HG02973 (cell line): Measurements from ENCODE around the gene TBC1D20.

Experiments used
- ATAC-seq: cut with Tn5 transposase; IDR thresholded peaks from one replicate; pipeline ENCODE4 v1.9.1; 2021; ENCODE audit warnings: moderate library complexity; ENCODE audit not compliant: unreplicated experiment

Gene TBC1D20

GRCh38 chr20:440148-440547 lies 22.2 kb downstream of the TBC1D20 start:
- ATAC-seq: no peak

GRCh38 chr20:438571-439469 lies 23.5 kb downstream of the TBC1D20 start:
- ATAC-seq: no peak

- no peak for ATAC-seq
Measured at GRCh38 chr20:437787-438486, 24.4 kb downstream of the TBC1D20 start.

GRCh38 chr20:436476-436875 lies 25.9 kb downstream of the TBC1D20 start:
- no peak for ATAC-seq

DNA sequence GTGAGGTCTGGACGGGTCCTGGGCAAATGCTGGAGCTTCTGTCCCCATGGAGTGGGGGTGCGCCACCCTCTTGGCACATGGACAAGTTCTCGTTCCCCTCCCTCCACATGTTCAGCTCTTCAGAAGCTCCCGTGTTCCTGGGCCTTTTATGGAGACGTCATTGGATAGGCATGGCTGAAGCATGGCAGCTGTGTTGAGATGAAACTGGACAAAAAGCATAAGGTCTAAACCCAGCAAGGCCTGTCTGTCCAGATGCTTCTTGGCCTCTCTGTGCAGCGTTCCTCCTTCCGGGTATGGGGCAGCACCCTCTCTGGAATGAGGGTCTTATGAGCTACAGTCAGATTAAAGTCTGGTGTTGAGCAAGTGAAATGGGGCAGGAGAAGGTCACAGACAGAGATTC lies 26.8 kb downstream of the TBC1D20 start:
- ATAC-seq: no peak

DNA sequence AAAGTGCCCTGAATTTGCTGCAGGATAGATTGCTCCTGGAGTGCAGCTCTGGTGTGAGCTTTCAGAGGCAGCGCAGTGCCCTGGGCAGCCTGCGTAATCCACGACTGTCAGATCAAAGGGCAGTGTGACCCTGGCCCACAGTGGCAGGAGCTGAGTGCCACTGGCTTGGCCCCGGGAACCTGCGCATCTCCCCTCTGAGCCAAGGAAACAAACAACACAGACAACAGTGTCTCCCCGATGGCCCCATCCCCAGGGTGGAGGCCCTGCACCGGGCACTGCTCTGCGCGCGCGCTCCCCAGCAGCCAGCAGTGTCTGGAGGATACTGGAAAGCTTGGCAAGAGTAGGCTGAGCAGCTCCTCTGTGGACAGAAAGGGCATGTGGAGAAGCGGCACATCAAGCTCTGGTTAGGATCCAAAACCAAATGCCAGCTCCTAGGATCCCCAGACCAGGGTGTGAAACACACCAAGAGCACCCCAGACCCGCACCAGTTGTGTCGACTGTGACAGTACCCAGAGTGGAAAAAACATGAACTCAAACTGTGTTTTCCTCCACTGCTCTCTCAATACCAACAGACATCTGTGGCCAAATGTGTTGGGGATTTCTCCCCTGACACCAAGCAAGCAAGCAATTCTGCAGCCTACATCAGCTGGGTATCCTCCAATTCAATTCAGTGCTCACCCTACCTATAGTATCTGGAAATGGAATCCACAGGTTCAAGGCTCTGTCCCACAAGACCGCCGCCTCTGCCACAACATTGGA lies 27.5 kb downstream of the TBC1D20 start:
- no peak for ATAC-seq

DNA sequence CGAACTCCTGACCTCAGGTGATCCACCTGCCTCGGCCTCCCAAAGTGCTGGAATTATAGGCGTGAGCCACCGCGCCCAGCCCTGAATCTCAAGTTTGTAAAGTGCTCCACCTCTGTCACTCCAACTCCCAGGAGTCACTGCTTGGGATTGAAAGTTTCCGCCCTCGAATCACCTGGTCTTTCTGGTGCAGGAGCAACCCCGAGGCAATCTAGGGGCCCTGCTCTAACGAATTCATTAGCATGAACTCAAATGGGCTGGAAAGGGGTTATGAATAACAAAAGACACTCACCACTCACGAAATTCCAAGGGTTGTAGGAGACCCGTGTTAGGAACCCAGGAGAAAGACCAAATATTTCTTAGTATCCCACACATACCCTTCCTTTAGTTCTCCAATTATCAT lies 28.1 kb downstream of the TBC1D20 start:
- ATAC-seq: no peak

- peak; percentile 68 for ATAC-seq
Measured at GRCh38 chr20:433300-433975, 28.9 kb downstream of the TBC1D20 start.

GRCh38 chr20:432677-433299 lies 29.5 kb downstream of the TBC1D20 start:
- no peak for ATAC-seq

DNA sequence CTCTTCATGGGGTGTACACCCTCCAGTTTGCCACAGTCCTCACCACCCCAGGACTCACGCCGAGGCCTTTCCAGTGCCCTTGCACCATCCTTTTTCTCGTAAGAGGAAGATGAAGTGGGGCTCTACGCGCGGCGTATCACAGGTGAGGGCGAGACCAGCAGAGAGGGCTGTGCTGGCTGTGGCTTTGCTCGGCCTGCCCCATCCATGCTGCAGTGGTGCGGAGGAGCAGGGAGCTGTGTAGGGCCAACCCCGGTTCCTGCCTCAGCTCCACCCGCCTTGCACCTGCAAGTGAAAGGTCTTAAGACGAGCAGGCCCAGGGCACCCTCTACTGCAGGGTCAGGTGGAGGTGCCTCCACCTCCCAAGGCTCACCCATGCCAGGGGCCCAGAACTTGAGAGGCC lies 30.1 kb downstream of the TBC1D20 start:
- no peak for ATAC-seq

DNA sequence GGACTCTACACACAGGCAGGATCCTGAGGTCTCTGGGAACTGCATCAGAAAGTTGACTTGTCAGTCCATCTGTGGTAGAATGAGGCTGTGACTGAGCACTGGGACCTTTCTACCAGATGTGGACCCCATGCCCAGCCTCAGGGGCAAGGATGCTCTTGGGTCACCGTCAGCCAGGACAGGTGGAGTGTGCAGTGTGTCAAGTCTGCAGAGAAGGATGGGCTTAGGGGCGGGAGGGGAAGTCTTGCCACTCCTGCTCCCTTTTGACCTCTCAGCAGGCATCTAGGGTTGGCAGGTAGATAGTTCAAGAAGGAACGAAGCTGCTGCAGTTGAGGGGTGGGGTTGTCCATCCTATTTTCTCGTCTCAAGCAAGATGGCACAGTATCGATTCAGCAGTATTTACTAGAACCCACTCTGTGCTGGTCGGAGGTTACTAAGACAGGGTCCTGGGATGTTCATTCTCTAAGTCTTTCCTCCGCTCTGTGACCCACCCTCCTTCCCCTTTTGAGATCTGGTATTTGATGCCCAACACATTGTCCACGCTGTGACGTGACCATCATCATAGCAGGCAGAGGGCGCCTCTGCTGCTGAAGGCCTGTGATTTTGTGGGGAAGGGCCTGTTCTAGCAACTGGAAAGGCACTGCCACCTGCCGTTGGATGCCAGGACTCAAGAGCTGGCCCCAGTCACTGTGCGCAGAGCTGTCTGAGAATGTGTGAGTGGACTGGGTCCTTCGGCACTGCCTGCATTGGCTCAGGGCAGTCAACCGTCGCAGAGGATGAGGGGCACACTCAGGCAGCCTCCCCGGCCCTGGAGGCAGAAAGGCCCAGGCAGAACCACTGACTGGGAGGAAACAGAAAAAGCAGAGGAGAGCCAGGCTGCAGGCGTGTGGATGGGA lies 31.1 kb downstream of the TBC1D20 start:
- no peak for ATAC-seq

GRCh38 chr20:430091-430999 lies 32.0 kb downstream of the TBC1D20 start:
- no peak for ATAC-seq

- no peak for ATAC-seq
Measured at GRCh38 chr20:428658-429200, 33.6 kb downstream of the TBC1D20 start.

DNA sequence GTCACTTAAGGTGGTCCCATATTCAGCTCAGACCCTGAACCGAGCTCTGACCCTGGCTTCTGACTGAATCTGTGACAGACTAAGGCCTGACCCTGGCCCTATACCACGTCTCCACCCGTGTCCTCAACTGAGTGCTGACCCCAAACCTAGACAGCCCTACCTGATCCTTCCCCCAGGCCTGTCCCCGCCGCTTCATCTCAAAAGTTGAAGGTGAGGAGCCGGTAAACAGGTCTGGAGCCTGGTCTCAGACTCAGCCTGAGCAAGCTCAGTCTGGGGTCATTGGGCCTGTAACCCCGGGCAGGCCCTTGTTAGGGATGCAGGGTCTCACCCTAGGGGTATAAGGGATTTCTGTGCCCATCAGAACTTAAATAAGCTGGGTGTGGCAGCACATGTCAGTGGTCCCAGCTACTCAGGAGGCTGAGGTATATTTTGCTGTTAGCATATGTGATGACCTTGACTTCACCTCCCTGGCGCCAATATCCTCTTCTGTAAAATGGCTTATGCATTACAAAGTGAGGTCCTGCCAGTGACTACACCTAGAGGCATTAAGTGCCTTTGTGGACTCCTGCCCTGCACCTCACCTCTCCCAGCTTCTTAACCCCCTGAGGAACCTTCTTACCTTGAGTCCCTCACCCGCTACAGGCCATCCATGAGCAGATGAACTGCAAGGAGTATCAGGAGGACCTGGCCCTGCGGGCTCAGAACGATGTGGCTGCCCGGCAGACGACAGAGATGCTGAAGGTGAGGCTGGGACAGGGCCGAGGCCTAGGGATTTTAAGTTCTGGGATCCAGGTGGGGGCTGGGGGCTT lies 34.3 kb downstream of the TBC1D20 start:
- ATAC-seq: no peak

- no peak for ATAC-seq
Measured at GRCh38 chr20:427401-427800, 34.9 kb downstream of the TBC1D20 start.

DNA sequence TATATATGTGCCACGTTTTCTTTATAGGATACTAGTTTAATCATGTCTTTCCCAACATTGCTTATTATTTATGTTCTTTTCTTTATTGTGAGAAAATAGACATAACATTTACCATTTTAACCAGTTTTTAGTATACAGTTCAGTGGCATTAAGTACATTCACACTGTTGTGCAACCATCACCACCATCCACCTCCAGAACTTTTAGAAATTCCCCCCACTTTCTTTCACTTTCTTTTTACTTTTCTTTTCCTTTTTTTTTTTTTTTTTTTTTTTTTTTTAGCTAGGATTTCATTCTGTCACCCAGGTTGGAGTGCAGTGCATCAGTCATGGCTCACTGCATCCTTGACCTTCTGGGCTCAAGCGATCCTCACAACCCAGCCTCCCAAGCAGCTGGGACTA lies 35.8 kb downstream of the TBC1D20 start:
- ATAC-seq: no peak

- no peak for ATAC-seq
Measured at GRCh38 chr20:421685-422250, 40.6 kb downstream of the TBC1D20 start.
